ENCODE measurements around the gene RRAS.

Gene RRAS

DNA sequence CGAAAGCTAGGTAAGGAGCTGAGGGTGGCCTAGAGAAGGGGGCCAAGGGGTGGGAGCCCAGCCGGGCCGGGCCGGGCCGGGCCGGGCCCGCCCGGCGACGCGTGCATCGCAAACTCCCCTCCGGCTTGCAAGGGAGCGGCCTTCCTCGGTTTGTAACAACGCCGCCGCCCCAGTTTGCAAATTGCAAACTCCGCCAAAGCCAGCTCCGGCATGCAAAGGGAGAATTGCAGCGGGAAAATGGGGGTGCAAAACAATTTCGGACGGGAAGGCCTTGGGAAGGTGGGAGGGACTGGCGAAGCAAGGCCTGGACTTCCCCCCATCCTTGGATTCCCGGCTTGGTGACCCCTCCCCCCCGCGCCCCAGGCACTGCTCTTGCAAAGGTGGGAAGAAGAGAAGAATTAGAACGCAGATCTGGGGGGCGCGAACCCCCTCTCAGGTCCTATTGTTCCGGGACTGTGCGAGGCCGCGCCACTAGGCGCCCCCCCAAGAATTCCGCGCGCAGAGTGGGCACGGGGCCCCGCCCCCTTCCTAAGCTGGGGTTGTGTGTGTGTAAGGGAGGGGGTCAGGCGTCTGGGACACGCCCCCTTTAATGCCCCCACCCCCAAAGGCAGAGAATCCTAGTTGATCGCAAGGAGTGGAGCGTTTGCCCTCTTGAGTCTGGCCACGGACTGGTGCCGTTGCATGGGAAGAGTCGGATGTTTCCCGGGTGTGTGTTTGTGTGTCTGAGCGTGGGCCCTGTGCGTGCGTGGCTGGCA is 48.0 kb downstream of the RRAS start:
- H3K27me3 ChIP-seq (ENCODE audit: insufficient read depth, poor library complexity, severe bottlenecking) = no peaks in the 10 kb centered on the region
- peak; percentile 49 to 76 for DNase-seq (ENCODE audit: low read depth in 1 of 2, low spot score in 1 of 2)
- TF ChIP-seq GABPA (IDR thresholded peaks at IDR 0.05; ENCODE audit: low read depth) (no peak), POLR2AphosphoS5 (IDR thresholded peaks at IDR 0.05; ENCODE audit: low read depth) (no peak), SPI1 (IDR thresholded peaks at IDR 0.05; ENCODE audit: borderline replicate concordance, low read depth) (no peak)
- TF ChIP-seq, protein P1, sequence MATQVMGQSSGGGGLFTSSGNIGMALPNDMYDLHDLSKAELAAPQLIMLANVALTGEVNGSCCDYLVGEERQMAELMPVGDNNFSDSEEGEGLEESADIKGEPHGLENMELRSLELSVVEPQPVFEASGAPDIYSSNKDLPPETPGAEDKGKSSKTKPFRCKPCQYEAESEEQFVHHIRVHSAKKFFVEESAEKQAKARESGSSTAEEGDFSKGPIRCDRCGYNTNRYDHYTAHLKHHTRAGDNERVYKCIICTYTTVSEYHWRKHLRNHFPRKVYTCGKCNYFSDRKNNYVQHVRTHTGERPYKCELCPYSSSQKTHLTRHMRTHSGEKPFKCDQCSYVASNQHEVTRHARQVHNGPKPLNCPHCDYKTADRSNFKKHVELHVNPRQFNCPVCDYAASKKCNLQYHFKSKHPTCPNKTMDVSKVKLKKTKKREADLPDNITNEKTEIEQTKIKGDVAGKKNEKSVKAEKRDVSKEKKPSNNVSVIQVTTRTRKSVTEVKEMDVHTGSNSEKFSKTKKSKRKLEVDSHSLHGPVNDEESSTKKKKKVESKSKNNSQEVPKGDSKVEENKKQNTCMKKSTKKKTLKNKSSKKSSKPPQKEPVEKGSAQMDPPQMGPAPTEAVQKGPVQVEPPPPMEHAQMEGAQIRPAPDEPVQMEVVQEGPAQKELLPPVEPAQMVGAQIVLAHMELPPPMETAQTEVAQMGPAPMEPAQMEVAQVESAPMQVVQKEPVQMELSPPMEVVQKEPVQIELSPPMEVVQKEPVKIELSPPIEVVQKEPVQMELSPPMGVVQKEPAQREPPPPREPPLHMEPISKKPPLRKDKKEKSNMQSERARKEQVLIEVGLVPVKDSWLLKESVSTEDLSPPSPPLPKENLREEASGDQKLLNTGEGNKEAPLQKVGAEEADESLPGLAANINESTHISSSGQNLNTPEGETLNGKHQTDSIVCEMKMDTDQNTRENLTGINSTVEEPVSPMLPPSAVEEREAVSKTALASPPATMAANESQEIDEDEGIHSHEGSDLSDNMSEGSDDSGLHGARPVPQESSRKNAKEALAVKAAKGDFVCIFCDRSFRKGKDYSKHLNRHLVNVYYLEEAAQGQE (IDR thresholded peaks at IDR 0.05; ENCODE audit: insufficient replicate concordance, low read depth) = no peak
- TF ChIP-seq, protein P2, sequence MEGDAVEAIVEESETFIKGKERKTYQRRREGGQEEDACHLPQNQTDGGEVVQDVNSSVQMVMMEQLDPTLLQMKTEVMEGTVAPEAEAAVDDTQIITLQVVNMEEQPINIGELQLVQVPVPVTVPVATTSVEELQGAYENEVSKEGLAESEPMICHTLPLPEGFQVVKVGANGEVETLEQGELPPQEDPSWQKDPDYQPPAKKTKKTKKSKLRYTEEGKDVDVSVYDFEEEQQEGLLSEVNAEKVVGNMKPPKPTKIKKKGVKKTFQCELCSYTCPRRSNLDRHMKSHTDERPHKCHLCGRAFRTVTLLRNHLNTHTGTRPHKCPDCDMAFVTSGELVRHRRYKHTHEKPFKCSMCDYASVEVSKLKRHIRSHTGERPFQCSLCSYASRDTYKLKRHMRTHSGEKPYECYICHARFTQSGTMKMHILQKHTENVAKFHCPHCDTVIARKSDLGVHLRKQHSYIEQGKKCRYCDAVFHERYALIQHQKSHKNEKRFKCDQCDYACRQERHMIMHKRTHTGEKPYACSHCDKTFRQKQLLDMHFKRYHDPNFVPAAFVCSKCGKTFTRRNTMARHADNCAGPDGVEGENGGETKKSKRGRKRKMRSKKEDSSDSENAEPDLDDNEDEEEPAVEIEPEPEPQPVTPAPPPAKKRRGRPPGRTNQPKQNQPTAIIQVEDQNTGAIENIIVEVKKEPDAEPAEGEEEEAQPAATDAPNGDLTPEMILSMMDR (IDR thresholded peaks at IDR 0.05; ENCODE audit: insufficient read depth, low read length) = no peak
- H3K4me3 ChIP-seq (replicated peaks; ENCODE audit: insufficient read depth, low read length) = peak overlapping the region; percentile 93
- H3K27ac ChIP-seq (replicated peaks) = peak overlapping the region; percentile 94

DNA sequence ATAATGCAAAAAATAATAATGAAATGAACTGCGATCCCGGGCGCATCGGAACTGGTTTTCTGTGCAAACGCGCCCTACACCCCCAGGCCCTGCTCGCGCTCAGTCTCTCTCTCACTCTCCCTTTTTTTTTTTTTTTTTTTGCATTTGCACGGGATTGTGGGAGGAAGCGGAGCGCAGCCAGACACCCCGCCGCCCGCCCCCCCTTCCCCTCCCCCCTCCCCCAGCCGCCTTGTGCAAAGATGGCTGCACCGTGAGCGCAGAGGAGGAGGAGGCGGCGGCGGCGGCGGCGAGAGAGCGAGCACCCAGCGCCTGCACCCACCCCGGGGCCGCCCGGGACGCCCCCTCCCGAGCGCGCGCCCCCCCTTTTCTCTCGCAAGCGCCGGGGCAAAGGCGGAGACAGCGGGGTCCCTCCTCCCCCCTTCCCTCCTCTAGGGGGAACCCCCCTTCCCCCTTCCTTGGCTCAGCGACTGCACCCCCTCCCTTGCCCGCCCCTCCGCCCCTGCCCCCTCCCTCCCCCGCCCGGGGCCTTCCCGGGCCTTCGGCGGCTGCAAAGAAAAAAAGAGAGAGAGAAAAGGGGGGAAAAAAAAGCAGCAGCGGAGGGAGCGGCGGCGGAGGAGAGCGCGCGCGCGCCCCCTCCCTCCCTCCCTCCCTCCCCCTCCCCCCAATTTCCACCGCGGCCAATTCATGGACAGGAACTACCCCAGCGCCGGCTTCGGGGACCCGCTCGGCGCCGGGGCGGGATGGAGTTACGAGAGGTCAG is 48.8 kb downstream of the RRAS start, which contains the start of gene PRR12:
Gene PRR12, plus strand, starts transcription at position 212 of the 760 bp plus-strand sequence. Its CDS starts 473 bp downstream, at position 685.
- DNase-seq (ENCODE audit: low read depth in 1 of 2, low spot score in 1 of 2) = peak; percentile 71 to 82
- peak; percentile 9; the same call in 1 of the 2 replicates for TF ChIP-seq POLR2AphosphoS5 (IDR thresholded peaks at IDR 0.05; ENCODE audit: low read depth)
- TF ChIP-seq GABPA (IDR thresholded peaks at IDR 0.05; ENCODE audit: low read depth) = no peak
- H3K27ac ChIP-seq (replicated peaks) = peak within 1 kb of the TSS; percentile 94

DNA sequence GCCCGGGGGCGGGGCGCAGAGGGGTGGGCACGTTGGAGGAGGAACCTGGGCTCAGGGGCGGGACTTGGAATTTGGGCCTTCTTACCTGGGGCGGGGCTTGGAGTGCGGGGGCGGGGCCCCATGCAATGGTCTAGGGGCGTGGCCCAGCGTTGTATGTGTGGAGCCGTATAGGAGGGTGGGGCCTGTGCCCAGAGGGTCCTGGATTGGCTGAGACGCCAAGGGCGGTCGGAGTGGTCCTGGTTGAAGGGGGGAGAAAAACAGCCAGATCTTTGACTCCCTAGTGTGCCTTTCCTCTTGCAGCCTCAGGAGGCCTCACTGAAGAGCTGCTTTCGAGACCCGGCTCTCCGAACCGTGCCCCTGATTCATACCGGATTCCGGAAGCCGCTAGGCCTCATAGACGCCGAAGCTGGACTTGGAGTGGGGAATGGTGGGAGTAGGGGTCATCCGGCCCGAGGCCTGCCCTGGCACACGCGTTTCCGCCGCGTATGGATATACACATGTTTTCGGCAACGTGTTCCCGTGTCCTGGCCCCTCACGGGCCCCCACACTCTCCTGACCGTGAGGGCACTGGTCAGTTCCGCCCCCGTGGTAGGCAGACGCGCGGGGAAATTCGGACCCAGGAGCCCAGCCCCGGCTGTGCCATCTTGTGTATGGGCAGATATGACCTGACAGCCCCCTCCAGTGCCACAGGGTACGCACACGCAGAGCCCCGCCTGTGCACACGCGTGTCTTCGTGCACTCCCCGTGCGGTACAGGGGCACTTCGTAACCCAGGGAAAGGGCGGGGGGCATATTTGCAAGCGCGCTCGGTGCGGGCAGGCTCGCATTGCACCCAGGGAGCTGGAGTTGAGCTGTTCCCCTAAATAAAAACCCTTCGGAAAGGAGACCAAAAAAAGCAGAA is 49.6 kb downstream of the RRAS start:
- H3K4me3 ChIP-seq (replicated peaks; ENCODE audit: insufficient read depth, low read length) = peak overlapping the region; percentile 93
- peak; percentile 98 to 99 for DNase-seq (ENCODE audit: low read depth in 1 of 2, low spot score in 1 of 2)
- TF ChIP-seq, protein P1 (IDR thresholded peaks at IDR 0.05; ENCODE audit: insufficient replicate concordance, low read depth) = peak; percentile 60
- TF ChIP-seq SPI1 (IDR thresholded peaks at IDR 0.05; ENCODE audit: borderline replicate concordance, low read depth) (no peak), GABPA (IDR thresholded peaks at IDR 0.05; ENCODE audit: low read depth) (peak; percentile 28), POLR2AphosphoS5 (IDR thresholded peaks at IDR 0.05; ENCODE audit: low read depth) (peak; percentile 94)
- TF ChIP-seq, protein P2 (IDR thresholded peaks at IDR 0.05; ENCODE audit: insufficient read depth, low read length) = no peak

More for the DNA sequence above, 48.8 kb downstream of the RRAS start, which contains the start of gene PRR12:
- Histone ChIP-seq H3K4me3 (replicated peaks; ENCODE audit: insufficient read depth, low read length) (peak within 1 kb of the TSS; percentile 93), H3K27me3 (ENCODE audit: insufficient read depth, poor library complexity, severe bottlenecking) (no peaks in the 10 kb centered on the region)

More for the DNA sequence above, 49.6 kb downstream of the RRAS start:
- no peaks in the 10 kb centered on the region for H3K27me3 ChIP-seq (ENCODE audit: insufficient read depth, poor library complexity, severe bottlenecking)
- H3K27ac ChIP-seq (replicated peaks) = peak overlapping the region; percentile 94
